NB4 (cell line): ENCODE results near the gene PDPN.

Experiments
- MYC ChIP-seq: IDR thresholded peaks from 2 replicates; pipeline ENCODE4 v1.6.1; 2011; ENCODE audit warnings: low read depth, low read length
- POLR2A ChIP-seq: IDR thresholded peaks from 2 replicates; pipeline ENCODE4 v1.6.1; 2011; ENCODE audit warnings: mild to moderate bottlenecking; ENCODE audit not compliant: insufficient read length; ENCODE audit errors: extremely low read depth
- TF ChIP-seq, protein P1 (sequence below): IDR thresholded peaks from one replicate; pipeline ENCODE4 v1.5.1; 2012; ENCODE audit warnings: low read depth, low read length
- TF ChIP-seq, protein P2 (sequence below): IDR thresholded peaks from 2 replicates; pipeline ENCODE4 v1.6.1; 2011; ENCODE audit warnings: low read depth, low read length

DNA sequence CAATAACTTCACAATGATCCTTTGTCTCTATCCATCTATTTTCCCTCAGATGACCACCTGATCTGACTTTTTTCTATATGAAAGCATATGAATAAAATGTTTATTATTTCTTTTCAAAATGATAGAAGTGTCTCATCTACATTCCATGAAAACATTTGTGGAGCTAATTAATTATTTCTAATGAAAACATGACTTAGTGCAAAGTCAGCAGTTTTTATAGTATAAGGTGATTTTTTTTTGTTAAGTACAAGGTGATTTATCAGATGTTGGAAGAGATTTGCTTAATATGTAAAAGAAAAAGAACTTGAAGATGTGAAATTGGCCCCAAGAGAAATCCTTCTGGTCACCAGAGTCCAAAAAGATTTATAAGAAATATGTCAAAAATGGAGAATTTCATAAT is 43.5 kb downstream of the PDPN start:
- TF ChIP-seq POLR2A (no peak), MYC (no peak)
- TF ChIP-seq, protein P1, sequence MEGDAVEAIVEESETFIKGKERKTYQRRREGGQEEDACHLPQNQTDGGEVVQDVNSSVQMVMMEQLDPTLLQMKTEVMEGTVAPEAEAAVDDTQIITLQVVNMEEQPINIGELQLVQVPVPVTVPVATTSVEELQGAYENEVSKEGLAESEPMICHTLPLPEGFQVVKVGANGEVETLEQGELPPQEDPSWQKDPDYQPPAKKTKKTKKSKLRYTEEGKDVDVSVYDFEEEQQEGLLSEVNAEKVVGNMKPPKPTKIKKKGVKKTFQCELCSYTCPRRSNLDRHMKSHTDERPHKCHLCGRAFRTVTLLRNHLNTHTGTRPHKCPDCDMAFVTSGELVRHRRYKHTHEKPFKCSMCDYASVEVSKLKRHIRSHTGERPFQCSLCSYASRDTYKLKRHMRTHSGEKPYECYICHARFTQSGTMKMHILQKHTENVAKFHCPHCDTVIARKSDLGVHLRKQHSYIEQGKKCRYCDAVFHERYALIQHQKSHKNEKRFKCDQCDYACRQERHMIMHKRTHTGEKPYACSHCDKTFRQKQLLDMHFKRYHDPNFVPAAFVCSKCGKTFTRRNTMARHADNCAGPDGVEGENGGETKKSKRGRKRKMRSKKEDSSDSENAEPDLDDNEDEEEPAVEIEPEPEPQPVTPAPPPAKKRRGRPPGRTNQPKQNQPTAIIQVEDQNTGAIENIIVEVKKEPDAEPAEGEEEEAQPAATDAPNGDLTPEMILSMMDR = no peak
- TF ChIP-seq, protein P2, sequence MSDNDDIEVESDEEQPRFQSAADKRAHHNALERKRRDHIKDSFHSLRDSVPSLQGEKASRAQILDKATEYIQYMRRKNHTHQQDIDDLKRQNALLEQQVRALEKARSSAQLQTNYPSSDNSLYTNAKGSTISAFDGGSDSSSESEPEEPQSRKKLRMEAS = no peak
